Neutrophil (primary cell): Measurements from ENCODE around the gene STK17A.

Experiments used
- H3K27ac ChIP-seq: fragments of 200-600 bp; sonication (generic); 2 replicates; pipeline ENCODE4 v1.5.1; 2016; ENCODE audit warnings: mild to moderate bottlenecking, moderate library complexity
- H3K27me3 ChIP-seq: fragments of 200-600 bp; sonication (generic); 2 replicates; pipeline ENCODE4 v1.6.0; 2016; ENCODE audit warnings: mild to moderate bottlenecking
- H3K36me3 ChIP-seq: fragments of 200-600 bp; sonication (generic); 2 replicates; pipeline ENCODE4 v1.5.1; 2017
- H3K4me1 ChIP-seq, 2 experiments: fragments of 200-600 bp in 1 of 2; sonication (generic) in 1 of 2; 1 replicate in 1 of 2; 2 replicates in 1 of 2; pipeline versions ENCODE4 v1.5.1 to v1.6.1; 2013 to 2016; ENCODE audit warnings: low read depth in 1 of 2, low read length in 1 of 2, mild to moderate bottlenecking in 1 of 2, moderate library complexity in 1 of 2; ENCODE audit not compliant: control insufficient read depth in 1 of 2, insufficient read depth in 1 of 2
- H3K4me3 ChIP-seq, 2 experiments: fragments of 200-600 bp in 1 of 2; sonication (generic) in 1 of 2; 1 replicate in 1 of 2; 2 replicates in 1 of 2; pipeline ENCODE4 v1.5.1; 2013 to 2016; ENCODE audit warnings: low read depth in 1 of 2, low read length in 1 of 2, mild to moderate bottlenecking in 1 of 2, moderate library complexity in 1 of 2
- H3K9me3 ChIP-seq: fragments of 200-600 bp; sonication (generic); 2 replicates; pipeline ENCODE4 v1.5.1; 2016
- TF ChIP-seq, protein P1 (sequence below): fragments of 200-600 bp; sonication (generic); IDR thresholded peaks from 2 replicates; pipeline ENCODE4 v1.5.1; 2016; ENCODE audit warnings: antibody characterized with exemption

Gene STK17A

DNA sequence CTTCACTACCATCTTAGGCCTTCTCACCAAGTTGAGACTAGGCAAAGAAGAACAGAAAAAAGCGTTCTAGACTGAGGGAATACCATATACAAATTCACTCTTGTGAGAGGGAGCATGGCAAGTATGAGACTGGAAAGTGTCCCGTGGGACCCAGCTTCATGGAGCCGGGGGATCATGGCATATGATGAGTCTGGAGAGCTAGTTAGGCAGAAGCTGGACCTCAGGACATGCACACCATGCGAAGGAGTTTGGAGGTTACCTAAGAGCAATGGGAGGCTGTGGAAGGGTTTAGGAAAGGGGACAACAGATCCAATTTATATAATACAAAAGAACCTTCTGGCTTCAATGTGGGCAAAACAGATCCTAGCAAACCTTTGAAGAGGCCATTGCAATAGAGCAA, 34.1 kb downstream of the STK17A start:
- no peak overlapping the region for H3K4me3 ChIP-seq
- no peaks in the 10 kb centered on the region for H3K27me3 ChIP-seq
- no peaks in the 10 kb centered on the region for H3K9me3 ChIP-seq
- H3K36me3 ChIP-seq, result peaks cover 79% of the 10 kb centered on the region
- H3K4me1 ChIP-seq, result no peaks in the 10 kb centered on the region
- H3K27ac ChIP-seq, result no peak overlapping the region
- TF ChIP-seq, protein P1, sequence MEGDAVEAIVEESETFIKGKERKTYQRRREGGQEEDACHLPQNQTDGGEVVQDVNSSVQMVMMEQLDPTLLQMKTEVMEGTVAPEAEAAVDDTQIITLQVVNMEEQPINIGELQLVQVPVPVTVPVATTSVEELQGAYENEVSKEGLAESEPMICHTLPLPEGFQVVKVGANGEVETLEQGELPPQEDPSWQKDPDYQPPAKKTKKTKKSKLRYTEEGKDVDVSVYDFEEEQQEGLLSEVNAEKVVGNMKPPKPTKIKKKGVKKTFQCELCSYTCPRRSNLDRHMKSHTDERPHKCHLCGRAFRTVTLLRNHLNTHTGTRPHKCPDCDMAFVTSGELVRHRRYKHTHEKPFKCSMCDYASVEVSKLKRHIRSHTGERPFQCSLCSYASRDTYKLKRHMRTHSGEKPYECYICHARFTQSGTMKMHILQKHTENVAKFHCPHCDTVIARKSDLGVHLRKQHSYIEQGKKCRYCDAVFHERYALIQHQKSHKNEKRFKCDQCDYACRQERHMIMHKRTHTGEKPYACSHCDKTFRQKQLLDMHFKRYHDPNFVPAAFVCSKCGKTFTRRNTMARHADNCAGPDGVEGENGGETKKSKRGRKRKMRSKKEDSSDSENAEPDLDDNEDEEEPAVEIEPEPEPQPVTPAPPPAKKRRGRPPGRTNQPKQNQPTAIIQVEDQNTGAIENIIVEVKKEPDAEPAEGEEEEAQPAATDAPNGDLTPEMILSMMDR, result no peak

DNA sequence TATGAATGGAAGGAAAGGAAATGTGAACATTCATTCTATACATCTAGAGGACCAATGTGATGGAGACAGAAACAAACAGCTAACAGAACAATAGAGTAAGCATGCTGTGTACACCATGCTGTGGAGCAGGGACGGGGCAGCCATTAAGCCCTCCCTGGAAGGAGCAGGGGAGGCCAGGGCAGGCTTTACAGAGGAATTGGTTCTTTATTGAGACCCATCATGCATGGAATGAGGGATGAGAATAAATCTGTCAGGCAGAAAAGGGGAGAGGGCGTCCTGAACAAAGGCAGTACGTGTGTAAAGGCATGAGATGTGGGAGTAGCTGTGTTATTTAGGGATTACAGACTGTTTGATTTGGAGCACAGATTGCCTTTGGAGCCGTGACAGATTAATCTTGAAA, 35.2 kb downstream of the STK17A start:
- no peaks in the 10 kb centered on the region for H3K27me3 ChIP-seq
- peaks cover 74% of the 10 kb centered on the region for H3K36me3 ChIP-seq
- H3K27ac ChIP-seq, result peak overlapping the region; percentile 22
- H3K9me3 ChIP-seq, result no peaks in the 10 kb centered on the region
- no peak overlapping the region for H3K4me3 ChIP-seq
- no peaks in the 10 kb centered on the region for H3K4me1 ChIP-seq
- TF ChIP-seq, protein P1, result no peak

DNA sequence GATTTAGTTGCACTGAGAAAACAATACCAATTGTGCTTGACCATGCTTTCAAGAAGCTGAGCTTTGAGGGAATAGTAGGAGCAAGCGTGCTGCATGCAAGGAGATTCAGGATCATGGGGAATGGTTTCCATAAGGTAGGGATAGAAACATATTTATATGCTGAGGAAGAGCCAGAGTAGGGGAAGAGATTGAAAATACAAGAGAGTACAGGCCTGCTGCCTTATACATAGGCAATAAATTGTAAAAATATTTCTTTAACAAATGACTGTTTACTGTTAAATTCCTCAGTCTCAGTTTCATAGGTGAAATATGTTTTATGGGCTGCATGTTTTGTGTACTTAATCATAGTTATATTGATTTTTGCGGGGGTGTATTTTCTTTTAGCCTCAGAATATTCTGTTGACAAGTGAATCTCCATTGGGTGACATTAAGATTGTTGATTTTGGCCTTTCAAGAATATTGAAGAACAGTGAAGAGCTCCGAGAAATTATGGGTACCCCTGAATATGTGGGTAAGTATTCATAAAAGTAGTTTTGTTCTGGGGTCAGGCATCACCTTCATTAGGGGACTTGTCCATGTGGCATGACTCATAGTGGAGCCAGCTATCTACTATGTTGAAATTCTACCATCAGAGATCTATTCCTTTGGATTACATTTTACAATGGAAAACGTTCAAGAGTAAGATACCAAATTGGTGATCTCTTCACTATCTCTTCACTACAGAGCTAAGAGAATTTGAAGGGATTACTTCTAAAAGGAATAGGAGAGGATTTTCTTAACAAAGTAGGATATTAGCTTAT, 36.5 kb downstream of the STK17A start:
- H3K9me3 ChIP-seq, result no peaks in the 10 kb centered on the region
- no peak overlapping the region for H3K4me3 ChIP-seq
- H3K27ac ChIP-seq, result peak overlapping the region; percentile 37
- no peaks in the 10 kb centered on the region for H3K4me1 ChIP-seq
- H3K27me3 ChIP-seq, result no peaks in the 10 kb centered on the region
- TF ChIP-seq, protein P1, result no peak
- peaks cover 79% of the 10 kb centered on the region for H3K36me3 ChIP-seq

DNA sequence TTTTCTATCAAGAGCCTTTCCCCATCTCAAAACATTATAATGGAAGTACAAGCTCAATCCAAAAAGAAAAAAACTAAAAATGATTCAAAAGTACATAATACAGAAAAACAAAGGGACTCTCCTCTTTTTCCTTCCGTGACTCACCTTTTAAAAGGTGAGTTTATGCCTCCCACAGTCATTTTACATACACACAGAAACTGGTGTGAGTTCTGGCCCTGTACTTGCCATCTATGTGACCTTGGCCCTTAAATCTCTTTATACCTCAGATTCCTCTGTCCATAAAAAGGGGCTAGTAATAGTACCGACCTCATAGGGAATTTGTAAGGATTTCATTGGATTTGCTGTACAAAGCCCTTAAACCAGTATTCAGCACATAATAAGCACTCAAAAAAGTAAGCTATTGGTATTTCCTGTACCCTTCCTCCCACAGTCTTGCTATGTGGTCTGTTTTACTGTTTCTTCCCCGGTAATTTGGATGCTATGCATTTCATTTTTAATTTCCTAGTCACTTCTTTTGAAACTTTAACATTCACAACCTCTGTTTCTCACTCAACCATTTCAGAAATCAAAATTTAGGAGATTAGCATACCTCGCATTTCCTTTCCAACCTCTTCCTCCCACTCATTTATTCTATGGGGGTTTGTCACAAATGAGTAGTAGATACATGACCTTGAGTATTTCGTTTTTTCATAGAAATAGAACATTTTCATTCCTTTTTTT, 39.0 kb downstream of the STK17A start:
- H3K4me1 ChIP-seq, result no peaks in the 10 kb centered on the region
- H3K4me3 ChIP-seq, result no peak overlapping the region
- peak overlapping the region; percentile 56 for H3K27ac ChIP-seq
- H3K9me3 ChIP-seq, result no peaks in the 10 kb centered on the region
- TF ChIP-seq, protein P1, result no peak
- peaks cover 80% of the 10 kb centered on the region for H3K36me3 ChIP-seq
- H3K27me3 ChIP-seq, result no peaks in the 10 kb centered on the region

DNA sequence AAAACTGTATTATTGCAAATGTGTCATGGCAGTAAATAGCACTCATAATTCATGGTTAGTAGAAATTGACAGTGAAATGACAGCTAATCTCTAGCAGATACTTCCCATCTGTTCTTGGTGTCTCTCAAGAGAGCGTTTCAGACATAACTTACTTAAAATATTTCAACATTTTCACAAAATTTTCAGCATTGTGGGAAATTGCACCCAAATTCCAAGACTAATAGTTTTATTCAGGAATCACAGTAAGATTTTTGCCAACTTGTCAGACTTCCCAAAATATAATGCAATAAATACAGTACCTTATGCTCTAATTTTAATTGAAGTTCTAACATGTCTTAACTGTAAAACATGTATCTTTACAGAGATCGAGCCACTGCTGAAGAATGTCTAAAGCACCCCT, 41.2 kb downstream of the STK17A start:
- Histone ChIP-seq H3K36me3 (peaks cover 77% of the 10 kb centered on the region), H3K27ac (peak overlapping the region; percentile 26), H3K4me1 (no peaks in the 10 kb centered on the region), H3K9me3 (no peaks in the 10 kb centered on the region), H3K27me3 (no peaks in the 10 kb centered on the region), H3K4me3 (no peak overlapping the region)
- TF ChIP-seq, protein P1, result no peak
